GM21447 (cell line): ENCODE data around the gene NKAIN4.

ENCODE experiments used
- ATAC-seq: cut with Tn5 transposase; IDR thresholded peaks from one replicate; pipeline ENCODE4 v1.9.1; 2021; ENCODE audit not compliant: unreplicated experiment

The NKAIN4 gene

GRCh38 chr20:63288581-63289251, 34.5 kb upstream of the NKAIN4 start:
- no peak for ATAC-seq

DNA sequence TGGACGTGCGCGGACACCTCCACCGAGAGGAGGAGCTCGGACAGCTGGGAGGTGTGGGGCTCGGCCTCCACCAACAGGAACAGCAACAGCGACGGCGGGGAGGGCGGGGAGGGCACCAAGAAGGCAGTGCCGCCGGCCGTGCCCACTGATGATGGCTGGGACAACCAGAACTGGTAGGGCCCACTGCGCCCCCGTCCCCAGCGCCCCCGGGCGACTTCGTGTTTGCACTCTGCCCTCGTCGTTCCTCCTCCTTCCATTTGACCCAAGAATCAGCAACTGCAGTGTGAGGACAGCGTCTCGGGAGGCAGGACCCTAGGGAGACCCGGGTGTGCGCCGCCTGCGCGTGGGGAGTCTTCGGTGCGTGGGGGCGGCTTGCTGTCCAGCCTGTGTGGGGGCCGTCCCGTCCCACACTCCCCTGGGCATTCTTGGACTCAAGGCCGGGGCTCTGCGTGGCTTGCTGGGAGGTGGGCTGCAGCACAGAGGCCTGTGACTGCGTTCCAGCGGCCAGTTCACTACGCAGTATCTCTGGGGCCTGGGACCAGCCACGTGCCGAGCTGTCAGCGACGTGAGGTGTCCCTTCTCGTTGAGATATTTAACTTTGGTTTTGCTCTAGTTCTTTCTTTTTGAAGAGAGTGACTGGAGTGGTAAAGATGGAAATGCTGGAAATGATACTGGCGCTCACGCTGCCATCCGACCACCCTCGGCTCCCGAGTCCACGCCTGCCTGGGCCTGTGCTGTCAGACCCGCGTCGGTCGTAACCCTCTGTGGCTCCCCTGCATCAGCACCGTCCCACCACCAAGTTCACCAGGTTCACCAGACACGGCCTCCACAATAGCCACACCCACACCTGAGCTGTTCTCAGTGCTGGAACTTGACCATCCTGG, 33.7 kb upstream of the NKAIN4 start:
- ATAC-seq: no peak

DNA sequence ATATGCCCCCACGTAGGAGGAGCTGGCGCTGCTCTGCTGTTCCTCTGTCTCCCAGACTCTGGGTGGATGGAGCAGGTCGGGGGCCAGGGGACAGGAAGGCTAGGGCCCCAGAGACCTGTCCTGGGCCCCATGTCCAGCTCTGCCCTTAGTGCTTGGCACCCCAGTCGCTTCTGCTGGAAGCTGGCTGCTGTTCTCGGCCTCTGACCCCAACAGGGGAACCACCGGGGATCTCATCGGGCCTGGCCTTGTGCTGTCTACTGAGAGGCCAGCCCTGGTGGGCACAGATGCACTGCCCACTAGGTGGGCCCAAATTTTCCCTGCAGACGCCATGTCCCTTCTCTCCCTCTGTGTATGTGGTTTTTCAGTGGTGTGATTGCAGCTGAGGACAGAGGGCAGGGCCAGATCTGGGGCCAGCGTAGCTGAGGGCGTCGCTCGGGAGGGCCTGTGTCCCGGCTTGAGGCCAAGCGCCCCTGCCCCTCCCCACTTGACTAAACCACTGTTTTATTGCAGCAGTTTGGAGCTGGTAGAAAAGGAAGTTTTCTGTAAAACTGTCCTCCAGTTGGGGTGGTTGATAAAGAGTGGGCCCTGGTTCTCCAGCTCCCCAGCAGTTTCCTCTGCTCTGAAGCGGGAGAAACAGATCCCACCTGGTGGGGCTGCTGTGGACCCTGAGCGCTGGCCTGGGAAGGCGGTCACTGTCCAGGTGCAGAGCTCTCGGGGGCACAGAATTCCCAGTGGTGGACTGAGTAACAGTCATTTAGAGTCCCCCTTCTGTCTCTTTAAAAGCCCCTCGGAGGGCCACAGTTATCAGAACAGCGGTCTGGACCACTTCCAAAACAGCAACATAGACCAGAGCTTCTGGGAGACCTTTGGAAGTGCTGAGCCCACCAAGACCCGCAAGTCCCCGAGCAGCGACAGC, 32.8 kb upstream of the NKAIN4 start:
- no peak for ATAC-seq

DNA sequence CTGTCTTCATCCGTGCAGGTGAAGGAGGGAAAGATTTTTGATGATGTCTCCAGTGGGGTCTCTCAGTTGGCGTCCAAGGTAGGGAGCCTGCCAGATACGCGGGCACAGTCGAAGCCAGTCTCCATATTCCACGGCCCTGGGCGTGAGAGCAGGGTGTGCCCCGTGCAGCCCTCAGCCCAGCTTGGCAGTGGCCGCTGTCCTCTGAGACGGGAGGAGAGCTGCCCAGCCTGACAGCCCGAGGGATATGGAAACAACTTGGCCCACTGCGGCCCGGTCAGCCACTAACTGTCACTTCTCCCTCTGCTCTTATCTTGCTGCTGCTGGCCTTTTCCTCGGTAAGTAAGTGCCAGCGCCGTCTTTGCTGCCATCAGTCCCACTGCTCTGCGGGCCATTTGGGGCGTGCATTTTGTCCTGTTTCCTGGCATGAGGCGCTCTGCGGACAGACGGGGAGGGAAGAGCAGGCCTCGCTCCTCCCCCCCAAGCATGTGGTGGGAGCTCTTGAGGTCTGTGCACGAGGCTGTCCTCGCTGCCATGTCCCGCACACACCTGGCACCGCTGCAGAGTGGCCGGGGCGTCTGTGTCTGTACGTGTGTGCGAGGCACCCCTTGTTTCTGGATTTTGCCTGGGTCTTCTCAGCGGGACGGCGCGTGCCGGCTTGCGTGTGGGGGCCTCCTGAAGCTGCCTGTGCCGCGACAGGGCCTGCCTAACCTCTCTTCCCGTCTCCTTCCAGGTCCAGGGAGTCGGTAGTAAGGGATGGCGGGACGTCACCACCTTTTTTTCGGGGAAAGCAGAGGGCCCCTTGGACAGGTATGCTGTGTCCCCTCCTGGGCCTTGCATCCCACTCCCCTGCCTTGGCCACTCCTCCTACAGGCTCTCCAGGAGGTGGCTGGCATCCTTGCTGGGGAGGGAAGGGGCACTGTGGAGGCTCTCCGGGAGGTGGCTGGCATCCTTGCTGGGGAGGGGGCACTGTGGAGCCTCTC, 31.7 kb upstream of the NKAIN4 start:
- no peak for ATAC-seq

DNA sequence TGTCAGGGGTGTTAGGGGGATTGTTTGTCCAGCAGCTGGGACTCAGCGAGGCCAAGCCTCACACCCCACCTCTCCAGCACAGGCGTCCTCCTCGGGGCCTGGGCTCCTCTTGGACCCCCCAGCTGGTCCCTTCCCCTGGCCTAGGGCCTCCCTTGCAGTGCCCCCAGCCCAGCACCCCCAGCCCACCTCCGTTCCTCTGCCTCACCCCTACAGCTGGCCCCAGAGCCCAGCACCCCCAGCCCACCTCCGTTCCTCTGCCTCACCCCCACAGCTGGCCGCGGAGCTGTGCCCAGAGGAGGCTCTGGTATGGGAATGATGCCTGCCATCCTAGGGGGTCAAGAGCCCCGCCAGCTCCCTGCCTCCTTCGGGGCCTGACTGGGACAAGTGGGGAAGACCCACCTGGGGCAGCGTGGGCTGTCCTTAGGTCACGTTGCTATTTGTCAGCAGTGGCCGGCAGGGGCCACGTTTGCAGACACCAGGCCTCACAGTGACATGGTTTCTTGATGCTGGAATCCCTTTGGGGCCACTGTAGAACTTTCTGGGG, 30.8 kb upstream of the NKAIN4 start:
- ATAC-seq: no peak

GRCh38 chr20:63284544-63284949, 30.3 kb upstream of the NKAIN4 start:
- ATAC-seq: no peak

GRCh38 chr20:63284083-63284440, 29.8 kb upstream of the NKAIN4 start:
- no peak for ATAC-seq

- ATAC-seq: no peak
Measured at GRCh38 chr20:63283397-63284082, 29.3 kb upstream of the NKAIN4 start.

- no peak for ATAC-seq
Measured at GRCh38 chr20:63282946-63283345, 28.7 kb upstream of the NKAIN4 start.

DNA sequence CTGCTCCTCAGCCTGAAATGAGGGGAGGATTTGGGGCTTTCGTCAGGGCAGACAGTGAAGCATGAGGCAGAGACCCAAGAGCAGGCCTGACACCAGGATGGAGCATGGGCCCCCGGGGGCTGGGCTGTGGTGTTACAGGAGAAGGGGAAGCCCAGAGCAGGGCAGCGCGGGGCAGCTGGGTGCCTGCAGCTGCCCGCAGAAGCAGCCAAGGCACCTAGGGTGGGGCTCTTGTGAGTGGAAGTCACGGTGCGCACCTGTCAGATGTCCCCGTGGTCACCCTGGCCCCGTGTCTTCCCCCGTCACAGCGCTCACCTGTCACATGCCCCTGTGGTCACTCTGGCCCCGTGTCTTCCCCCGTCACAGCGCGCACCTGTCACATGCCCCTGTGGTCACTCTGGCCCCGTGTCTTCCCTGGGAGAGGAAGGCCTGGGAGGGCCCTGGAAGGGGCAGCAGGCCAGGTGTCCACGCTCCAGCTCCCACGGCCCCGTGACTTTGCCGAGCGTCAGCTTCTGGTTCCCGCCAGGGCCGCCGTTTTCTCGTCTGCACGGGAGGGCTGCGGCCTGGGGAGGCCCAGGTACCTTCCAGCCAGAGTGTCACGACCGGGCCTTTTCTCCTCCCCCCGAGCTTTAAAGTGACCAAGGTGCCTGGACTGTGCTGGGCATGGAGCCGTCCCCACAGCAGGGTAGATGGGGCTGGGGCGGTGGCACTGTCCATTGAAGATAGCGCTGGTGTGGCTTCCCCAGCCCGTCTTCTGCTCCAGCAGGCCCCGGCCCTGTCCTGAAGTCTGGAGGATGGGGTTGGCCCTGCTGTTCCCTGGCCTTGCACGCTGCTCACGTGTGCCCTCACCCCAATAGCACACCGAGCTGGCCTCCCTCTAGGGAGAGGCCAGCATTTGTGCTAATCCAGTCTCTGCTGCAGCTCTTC, 27.7 kb upstream of the NKAIN4 start:
- no peak for ATAC-seq

- ATAC-seq: no peak
Measured at GRCh38 chr20:63280929-63281545, 26.8 kb upstream of the NKAIN4 start.

DNA sequence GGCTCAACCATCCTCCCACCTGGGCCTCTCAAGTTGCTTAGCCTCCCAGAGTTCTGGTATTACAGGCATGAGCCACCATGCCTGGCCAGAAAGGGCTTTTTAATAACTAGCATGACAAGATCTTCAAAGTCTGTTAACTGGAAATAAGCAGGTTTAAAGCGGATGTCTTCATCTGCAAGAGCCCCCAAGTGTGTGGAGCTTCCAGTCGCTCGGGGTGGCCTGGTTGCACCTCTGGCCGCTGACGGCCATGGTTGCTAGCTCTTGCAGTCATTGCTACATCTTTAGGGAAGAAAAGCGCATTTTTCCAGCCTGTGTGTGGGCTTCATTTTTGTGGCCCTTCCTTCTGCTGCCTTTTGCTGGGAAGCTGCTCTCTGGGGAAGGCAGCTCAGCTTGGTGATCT, 26.1 kb upstream of the NKAIN4 start:
- ATAC-seq: no peak

DNA sequence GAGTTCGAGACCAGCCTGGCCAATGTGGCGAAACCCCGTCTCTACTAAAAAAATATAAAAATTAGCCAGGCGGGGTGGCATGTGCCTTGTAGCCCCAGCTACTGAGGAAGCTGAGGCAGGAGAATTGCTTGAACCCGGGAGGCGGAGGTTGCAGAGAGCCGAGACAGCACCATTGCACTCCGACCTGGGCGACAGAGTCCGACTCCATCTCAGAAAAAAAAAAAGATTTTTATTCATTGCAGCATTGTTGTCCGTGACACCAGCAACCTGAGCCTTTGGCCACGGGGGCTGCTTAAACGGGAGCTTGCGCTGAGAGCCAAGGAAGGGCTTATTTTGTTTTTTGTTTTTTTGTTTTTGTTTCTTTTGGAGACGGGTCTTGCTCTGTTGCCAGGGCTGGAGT, 25.7 kb upstream of the NKAIN4 start:
- ATAC-seq: no peak

DNA sequence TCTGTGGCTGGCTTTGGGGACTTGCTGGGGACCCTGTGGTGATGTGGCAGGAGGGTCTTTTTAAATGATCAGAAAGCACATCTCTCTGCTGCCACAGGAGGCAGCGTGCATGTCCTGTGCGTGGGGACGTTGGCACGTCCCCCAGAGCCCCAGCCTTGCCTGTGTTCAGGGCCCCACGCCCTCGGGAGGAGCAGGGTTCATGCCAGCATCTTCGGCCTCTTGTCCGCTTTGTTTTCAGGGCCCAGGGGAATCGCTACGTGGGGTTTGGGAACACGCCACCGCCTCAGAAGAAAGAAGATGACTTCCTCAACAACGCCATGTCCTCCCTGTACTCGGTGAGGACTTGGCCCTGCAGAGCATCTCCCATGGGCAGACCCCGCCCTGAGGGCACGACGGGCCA, 24.4 kb upstream of the NKAIN4 start:
- no peak for ATAC-seq

DNA sequence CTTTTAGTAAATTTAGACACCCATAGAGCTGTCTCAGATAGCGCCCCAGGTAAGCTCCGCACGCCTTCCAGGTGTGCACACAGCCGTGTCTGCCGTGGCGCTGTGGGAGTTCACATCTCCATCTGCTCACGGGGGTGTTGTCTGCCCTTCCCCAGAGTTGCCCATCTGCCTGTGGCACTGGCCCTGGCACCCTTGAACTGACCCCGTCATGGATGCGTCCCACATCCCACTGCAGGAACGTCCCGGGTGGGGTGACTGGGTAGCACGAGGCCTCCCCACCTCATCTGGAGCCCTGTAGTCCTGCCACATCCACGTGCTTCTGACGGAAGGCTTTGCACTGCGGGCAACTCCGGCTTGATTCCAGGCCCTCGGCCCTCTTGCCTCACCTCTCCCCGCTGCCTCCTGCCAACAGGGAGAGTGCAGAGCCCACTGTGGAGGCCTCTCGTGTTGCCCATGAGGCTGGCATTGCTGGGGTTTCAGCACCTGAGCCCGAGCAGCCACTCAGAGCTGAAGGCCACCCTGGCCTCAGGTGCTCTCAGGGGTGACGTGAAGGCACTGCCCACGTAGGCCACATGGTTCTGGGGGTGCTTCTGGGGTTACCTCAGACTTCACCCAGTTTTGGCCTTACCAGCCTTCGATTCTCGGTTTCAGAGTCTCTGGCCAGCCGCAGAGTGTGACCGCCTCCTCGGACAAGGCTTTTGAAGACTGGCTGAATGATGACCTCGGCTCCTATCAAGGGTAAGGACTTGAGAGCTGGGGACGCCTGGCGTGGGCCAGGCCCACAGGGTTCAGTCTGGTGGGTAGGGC, 23.4 kb upstream of the NKAIN4 start:
- no peak for ATAC-seq

- ATAC-seq: no peak
Measured at GRCh38 chr20:63276956-63277355, 22.7 kb upstream of the NKAIN4 start.

- no peak for ATAC-seq
Measured at GRCh38 chr20:63275825-63276224, 21.6 kb upstream of the NKAIN4 start.
